ENCODE data around the gene EFNA3.

EFNA3 gene, protein sequence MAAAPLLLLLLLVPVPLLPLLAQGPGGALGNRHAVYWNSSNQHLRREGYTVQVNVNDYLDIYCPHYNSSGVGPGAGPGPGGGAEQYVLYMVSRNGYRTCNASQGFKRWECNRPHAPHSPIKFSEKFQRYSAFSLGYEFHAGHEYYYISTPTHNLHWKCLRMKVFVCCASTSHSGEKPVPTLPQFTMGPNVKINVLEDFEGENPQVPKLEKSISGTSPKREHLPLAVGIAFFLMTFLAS

DNA sequence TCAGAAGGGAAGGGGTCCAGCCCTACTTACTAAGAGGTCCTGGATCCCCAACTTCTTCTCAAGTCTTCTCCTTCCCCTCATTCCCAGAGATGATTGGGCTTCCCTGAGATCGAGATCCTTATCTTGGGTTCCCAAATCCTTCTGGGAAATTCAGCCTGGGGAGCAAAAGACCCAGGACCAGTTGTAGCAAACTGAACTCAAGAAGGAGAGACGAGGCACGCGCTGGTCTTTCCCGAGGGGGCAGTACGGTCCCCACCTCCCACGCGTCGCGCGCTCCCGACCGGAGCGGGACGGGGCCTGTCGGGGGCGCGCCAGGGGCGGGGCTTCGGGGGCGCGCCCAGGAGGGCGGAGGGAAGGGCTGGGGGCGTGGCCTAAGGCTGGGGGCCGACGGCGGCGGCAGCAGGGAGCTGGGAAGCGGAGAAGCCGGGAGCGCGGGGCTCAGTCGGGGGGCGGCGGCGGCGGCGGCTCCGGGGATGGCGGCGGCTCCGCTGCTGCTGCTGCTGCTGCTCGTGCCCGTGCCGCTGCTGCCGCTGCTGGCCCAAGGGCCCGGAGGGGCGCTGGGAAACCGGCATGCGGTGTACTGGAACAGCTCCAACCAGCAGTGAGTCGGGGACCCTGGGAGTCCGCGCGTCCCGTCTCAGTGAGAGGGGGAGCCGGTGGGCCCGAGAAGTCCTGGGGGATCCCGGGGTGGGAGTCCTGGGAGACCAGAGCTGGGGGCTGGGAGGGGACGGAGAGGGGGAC, at the start of gene EFNA3:
Gene EFNA3, plus strand, starts transcription at position 369 of the 741 bp plus-strand sequence. Its CDS starts 105 bp downstream, at position 474.
- peak; percentile 33 to 38 for DNase-seq (ENCODE audit: low read depth in 2 of 2)

GRCh38 chr1:155029513-155030242, 49.0 kb upstream of the EFNA3 start:
- DNase-seq (ENCODE audit: low read depth in 2 of 2): no peak

- no peak for DNase-seq (ENCODE audit: low read depth in 2 of 2)
Observed at GRCh38 chr1:155030243-155030795, 48.3 kb upstream of the EFNA3 start.

DNA sequence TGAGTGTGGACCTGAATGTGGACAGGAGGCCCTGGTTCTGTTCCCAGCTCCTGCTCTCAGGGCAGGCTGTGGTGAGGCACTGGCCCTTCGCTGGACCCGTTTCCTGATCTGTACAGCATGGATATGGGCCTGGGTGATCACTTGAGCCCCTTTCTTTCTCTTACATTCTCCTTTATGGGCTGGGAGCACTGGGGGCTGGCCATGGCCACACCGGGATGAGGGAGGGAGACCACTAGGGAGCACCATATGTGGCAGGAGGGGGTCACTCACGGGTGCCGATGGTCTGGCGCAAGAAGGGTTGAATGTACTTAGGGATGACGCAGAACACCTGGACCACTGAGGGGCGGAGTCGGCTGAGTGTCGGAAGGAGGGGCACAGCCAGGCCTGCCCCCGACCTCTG, 47.7 kb upstream of the EFNA3 start:
- DNase-seq (ENCODE audit: low read depth in 2 of 2): no peak

GRCh38 chr1:155032886-155033285, 45.8 kb upstream of the EFNA3 start:
- no peak for DNase-seq (ENCODE audit: low read depth in 2 of 2)

GRCh38 chr1:155033524-155033923, 45.1 kb upstream of the EFNA3 start, which contains the start of the genes DCST1 and DCST2:
Gene DCST1 (plus strand): TSS chr1:155033824. CDS start chr1:155034037, 213 bp downstream.
Gene DCST2 (minus strand): TSS chr1:155033781. CDS start chr1:155033701, 80 bp downstream.
- DNase-seq (ENCODE audit: low read depth in 2 of 2): no peak

GRCh38 chr1:155034318-155035208, 44.1 kb upstream of the EFNA3 start:
- no peak for DNase-seq (ENCODE audit: low read depth in 2 of 2)

- DNase-seq (ENCODE audit: low read depth in 2 of 2): no peak
Observed at GRCh38 chr1:155035936-155036335, 42.7 kb upstream of the EFNA3 start.

GRCh38 chr1:155037043-155037442, 41.6 kb upstream of the EFNA3 start:
- no peak for DNase-seq (ENCODE audit: low read depth in 2 of 2)

DNA sequence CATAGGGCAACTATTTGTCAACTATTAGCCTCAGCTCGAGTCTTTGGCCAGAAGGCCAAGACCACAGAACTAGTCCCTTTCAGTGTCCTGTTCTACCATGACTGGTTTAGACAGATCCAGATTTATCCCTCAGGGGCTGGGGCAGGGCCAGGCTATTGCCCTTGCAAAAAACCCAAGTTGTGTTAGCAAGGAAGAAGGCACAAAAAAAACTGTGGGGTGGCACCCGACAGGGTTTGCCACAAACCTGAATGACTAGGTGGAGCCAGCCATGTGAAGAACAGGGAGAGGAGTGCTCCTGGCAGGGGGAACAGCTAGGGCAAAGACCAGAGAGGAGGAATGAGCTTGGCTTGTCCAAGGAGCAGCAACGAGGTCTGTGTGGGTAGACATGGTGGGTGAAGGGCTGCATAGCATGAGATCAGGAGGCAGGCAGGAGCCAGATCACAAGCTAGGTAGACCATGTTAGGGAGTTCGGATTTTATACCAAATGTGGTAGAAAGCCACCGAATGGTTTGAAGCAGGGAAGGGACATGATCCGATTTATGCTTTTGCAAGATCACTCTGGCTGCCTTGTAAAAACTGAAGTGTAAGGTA, 40.7 kb upstream of the EFNA3 start:
- DNase-seq (ENCODE audit: low read depth in 2 of 2): no peak

DNA sequence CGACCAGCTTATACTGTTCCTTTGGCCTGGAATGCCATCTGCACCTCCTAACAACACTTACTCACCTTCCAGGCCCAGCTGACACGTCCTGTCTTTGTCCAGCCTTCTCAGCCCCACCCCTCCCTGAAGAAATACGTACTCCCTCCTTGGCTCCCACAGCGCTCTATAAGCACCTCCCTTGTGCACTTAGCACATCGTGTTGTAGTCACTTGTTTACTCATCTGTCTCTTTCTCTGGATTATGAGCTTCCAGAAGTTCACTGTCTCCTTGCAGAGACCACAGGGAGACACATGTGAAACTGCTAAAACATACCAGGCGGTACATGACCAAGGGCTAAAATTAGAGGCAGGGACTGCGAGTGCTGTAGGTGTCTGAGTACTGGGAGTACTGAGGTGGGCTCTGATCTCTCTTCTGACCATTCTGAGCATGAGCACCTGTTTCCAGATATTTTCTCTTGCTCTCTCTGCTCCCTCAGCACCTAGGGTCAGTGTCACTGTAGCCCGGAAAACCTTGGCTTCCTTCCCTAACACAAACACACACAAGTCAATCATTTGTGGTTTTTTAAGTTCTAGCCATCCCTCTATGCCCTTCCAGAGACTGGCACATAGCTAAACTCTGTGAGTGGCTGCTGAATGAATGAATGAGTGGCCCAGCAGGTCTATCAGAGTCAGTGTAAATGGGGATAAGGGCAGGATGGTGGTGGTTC, 39.9 kb upstream of the EFNA3 start:
- no peak for DNase-seq (ENCODE audit: low read depth in 2 of 2)

DNA sequence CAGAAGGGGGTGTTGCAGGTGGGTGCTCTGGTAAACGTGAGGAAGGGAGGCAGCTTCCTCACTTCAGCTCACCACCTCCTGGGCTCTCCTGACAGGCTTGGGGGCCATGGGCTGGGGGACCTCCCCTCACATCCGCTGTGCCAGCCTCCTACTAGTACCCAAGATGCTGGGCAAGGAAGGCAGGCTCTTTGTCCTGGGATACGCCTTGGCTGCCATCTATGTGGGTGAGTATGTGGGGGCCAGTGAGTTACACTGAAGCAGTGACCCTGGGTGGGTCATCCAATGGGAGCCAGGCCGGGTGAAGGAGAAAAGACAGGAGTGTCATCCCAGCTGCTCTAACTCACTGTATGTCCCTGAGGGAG, 39.3 kb upstream of the EFNA3 start:
- no peak for DNase-seq (ENCODE audit: low read depth in 2 of 2)

GRCh38 chr1:155040358-155041093, 38.1 kb upstream of the EFNA3 start:
- no peak for DNase-seq (ENCODE audit: low read depth in 2 of 2)

DNA sequence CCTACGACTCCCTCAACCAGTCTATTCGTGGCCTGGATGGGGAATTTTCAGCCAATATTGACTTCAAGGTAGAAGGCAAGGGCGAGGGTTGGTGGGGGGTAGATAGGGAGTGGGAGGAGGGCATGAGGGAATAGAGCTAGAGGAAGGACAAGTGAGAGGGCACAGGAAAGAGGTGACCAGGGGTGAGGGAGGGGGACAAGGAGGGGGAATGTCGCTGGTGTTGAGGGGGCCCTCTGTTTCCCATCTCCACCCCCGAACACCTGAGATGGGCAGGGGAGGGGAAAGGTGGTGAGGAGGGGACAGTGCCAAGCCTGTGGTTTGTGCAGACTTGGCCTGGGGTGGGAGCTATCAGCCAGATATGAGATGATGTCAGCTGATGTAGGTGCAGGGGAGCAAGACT, 35.8 kb upstream of the EFNA3 start:
- DNase-seq (ENCODE audit: low read depth in 2 of 2): no peak

DNA sequence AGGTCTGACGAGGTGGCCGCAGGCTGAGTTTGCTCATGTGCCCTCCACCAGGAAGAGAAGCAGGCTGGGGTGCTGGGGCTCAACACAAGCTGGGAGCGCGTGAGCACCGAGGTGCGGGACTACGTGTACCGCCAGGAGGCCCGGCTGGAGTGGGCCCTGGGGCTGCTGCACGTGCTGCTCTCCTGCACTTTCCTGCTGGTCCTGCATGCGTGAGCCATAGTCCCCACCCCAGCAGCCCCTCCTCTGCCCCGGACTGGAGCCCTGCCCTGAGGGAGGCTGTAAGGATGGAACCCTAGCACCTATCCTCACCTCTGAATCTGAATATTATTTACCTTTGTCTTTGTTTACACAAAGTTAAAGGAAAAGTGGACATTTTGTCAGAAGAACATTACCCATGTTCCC, 35.3 kb upstream of the EFNA3 start:
- DNase-seq (ENCODE audit: low read depth in 2 of 2): no peak

- DNase-seq (ENCODE audit: low read depth in 2 of 2): no peak
Observed at GRCh38 chr1:155043793-155044192, 34.8 kb upstream of the EFNA3 start.

DNA sequence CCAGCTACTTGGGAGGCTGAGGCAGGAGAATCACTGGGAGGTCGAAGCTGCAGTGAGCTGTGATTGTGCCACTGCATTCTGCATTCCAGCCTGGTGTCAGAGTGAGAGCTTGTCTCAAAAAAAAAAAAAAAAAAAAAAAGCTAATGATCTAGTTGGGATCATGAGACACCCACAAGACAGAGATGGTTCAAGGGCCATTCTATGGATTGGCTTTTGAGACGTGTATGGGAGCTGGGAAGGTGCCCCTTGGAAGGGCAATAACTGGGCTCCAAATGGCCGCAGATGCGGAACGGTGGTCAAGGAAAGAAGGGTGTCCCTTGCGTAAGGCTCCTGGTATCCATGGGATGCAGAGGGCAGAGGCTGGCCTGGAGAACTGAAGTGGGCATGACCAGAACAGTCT, 34.3 kb upstream of the EFNA3 start:
- DNase-seq (ENCODE audit: low read depth in 2 of 2): no peak

DNA sequence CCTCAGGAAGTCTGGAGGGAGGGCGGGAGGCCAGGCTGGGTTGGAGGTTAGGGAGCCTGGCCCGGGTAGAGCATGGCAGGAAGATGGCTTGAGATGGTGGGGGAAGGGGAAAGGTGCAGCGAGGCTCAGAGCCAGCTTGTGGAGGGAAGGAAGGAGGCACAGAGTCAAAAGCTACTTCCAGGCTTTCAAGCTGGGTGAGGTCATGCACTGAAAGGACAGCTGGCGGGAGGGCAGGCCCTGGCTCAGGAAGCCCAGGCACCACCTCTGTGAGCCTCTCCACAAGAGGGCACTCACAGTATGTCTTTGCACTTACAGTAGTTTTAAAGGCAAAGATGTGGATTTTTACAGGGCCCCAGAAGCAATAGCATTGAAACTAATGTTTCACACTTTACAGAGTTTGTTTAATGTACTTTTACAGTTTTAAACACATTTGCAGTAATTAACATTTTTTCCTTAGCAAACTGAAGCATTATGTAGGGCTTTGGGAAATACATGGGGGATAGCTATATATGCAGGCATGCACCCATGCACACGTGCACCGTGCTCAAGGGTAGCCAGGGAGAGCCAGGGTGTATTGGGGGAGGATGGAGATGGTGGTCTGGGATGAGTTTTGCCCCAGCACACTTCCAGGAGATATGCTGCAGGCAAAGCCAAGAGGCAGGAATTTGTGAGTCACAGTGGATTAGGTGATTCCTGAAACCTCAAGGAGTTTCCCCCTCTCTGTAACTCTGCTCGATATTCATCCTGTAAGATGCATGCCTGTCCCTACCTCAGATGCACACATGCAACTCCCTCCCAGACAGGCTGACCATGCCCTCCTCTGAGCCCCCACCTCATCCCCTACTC, 33.6 kb upstream of the EFNA3 start:
- peak in 1 of 2 donors; percentile 39 for DNase-seq (ENCODE audit: low read depth in 2 of 2)
